Mesothelial cell of epicardium (in vitro differentiated cells): ENCODE measurements around the gene GOLGA8S. TPM values are rescaled to one million over a fixed set of nuclear protein-coding genes. Genes with fewer than 3 reads are reported as not detected.
"Not testable (repeated sequence)": the region's sequence is repeated elsewhere in the genome, so short reads cannot be mapped to it uniquely, and the experiment has no call there.

Experiments used
- DNase-seq, 2 experiments: peaks; one replicate each; pipeline ENCODE4 v3.0.0; 2021; ENCODE audit warnings: low spot score in 2 of 2; ENCODE audit not compliant: unreplicated experiment in 2 of 2
- H3K27ac Mint-ChIP-seq: 2 replicates; pipeline ENCODE4 v1.8.0; 2021; ENCODE audit warnings: mixed read lengths
- H3K27me3 Mint-ChIP-seq: 2 replicates; pipeline ENCODE4 v1.8.0; 2021; ENCODE audit warnings: low read depth, mixed read lengths
- H3K36me3 Mint-ChIP-seq: 2 replicates; pipeline ENCODE4 v1.8.0; 2021; ENCODE audit warnings: mixed read lengths
- H3K4me1 Mint-ChIP-seq: 2 replicates; pipeline ENCODE4 v1.8.0; 2021; ENCODE audit warnings: mixed read lengths
- H3K4me3 Mint-ChIP-seq: 2 replicates; pipeline ENCODE4 v1.8.0; 2021; ENCODE audit warnings: mild to moderate bottlenecking, moderate library complexity, mixed read lengths
- H3K9me3 Mint-ChIP-seq: 2 replicates; pipeline ENCODE4 v1.8.0; 2021; ENCODE audit warnings: mixed read lengths
- total RNA-seq: library from RNA; stranded (reverse); gene quantifications from 3 replicates; pipeline ENCODE4 v1.2.1, GENCODE V29; 2021
- TF ChIP-seq, protein P1 (sequence below): fragments of 200-600 bp; sonication (generic); IDR thresholded peaks from one replicate; pipeline ENCODE4 v1.5.0; 2021; ENCODE audit warnings: antibody characterized with exemption; ENCODE audit not compliant: unreplicated experiment

Gene GOLGA8S
- total RNA-seq, 1 donor from 2014 or later: 0.47 TPM

DNA sequence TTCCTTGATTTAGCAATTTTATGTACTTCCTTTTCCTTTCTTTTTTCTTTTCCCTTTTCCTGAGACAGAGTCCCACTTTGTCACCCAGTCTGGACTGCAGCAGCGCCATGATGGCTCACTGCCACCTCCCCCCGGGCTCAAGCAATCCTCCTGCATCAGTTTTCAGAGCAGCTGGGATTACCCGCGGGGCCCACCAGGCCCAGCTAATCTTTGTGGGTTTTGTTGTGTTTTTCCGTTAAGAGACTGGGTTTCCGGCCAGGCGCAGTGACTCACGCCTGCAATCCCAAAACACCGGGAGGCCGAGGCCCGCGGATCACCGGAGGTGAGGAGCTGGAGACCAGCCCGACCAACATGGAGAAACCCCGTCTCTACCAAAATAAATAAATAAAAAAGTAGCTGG, 17.7 kb downstream of the GOLGA8S start:
- no peak overlapping the region for H3K27ac Mint-ChIP-seq
- H3K36me3 Mint-ChIP-seq: no peaks in the 10 kb centered on the region
- no peaks in the 10 kb centered on the region for H3K4me1 Mint-ChIP-seq
- peak overlapping the region; percentile 17 for H3K4me3 Mint-ChIP-seq
- no peaks in the 10 kb centered on the region for H3K27me3 Mint-ChIP-seq
- peaks cover 21% of the 10 kb centered on the region for H3K9me3 Mint-ChIP-seq
- TF ChIP-seq, protein P1, sequence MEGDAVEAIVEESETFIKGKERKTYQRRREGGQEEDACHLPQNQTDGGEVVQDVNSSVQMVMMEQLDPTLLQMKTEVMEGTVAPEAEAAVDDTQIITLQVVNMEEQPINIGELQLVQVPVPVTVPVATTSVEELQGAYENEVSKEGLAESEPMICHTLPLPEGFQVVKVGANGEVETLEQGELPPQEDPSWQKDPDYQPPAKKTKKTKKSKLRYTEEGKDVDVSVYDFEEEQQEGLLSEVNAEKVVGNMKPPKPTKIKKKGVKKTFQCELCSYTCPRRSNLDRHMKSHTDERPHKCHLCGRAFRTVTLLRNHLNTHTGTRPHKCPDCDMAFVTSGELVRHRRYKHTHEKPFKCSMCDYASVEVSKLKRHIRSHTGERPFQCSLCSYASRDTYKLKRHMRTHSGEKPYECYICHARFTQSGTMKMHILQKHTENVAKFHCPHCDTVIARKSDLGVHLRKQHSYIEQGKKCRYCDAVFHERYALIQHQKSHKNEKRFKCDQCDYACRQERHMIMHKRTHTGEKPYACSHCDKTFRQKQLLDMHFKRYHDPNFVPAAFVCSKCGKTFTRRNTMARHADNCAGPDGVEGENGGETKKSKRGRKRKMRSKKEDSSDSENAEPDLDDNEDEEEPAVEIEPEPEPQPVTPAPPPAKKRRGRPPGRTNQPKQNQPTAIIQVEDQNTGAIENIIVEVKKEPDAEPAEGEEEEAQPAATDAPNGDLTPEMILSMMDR: no peak
- DNase-seq: no peak

DNA sequence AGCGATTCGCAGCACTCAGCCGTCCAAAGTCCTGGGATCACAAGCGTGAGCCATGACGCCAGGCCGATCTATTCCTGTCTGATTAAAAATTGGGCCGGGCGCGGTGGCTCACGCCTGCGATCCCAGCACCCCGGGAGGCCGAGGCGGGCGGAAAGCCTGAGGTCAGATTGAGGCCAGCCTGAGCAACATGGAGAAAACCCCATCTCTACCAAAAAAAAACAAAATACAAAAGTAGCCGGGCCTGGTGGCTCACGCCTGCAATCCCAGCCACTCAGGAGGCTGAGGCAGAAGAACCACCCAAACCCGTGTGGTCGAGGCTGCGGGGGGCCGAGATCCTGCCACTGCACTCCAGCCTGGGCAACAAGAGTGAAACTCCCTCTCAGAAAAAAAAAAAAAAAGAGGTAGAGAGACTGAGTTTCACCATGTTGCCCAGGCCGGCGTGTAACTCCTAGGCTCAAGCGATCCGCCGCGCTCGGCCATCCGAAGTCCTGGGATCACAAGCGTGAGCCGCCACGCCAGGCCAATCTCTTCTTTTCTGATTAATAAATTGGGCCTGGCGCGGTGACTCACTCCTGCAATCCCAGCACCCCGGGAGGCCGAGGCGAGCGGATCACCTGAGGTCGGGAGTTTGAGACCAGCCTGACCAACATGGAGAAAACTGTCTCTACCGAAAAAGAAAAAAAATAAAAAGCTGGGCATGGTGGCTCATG, 18.5 kb downstream of the GOLGA8S start:
- not testable (repeated sequence) for H3K4me3 Mint-ChIP-seq, DNase-seq, H3K27ac Mint-ChIP-seq, H3K27me3 Mint-ChIP-seq, H3K36me3 Mint-ChIP-seq, H3K4me1 Mint-ChIP-seq
- H3K9me3 Mint-ChIP-seq: peaks cover 21% of the 10 kb centered on the region

DNA sequence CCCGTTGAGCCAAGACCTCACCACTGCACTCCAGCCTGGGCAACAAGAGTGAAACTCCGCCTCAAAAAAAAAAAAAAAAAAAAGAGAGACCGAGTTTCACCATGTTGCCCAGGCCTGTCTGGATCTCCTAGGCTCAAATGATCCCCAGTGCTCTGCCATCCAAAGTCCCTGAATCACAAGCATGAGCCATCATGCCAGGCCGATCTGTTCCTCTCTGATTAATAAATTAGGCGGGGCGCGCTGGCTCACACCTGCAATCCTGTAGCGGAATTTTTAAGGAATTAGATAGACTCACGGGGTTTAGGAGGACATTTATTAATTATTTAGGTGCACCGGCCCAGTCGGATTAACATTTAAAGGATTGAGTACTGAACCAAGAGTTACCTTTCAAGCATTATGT, 19.7 kb downstream of the GOLGA8S start:
- peaks cover 21% of the 10 kb centered on the region for H3K9me3 Mint-ChIP-seq
- not testable (repeated sequence) for H3K27me3 Mint-ChIP-seq, H3K36me3 Mint-ChIP-seq, H3K4me3 Mint-ChIP-seq, H3K4me1 Mint-ChIP-seq, DNase-seq, H3K27ac Mint-ChIP-seq

DNA sequence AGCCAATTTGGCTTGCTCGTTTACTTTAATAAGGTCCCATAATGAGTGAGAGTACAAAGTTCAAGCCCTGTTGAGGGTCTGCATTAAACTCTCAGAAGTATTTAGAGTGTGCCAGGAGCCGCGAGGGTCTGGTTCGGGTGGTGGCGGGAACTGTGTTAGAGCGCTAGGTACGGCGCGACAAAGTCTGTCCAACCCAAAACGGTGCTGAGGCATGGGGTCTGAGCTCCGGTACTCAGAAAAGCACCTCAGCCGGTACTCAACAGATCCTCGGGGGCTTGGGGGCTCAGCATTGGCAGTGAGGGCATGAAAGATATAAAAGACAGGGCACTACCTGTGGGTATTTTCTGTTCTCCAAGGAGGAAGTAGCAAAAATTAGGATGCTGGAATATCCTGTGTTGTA, 24.4 kb downstream of the GOLGA8S start:
- H3K27me3 Mint-ChIP-seq, H3K4me1 Mint-ChIP-seq, H3K27ac Mint-ChIP-seq, DNase-seq, H3K36me3 Mint-ChIP-seq, H3K4me3 Mint-ChIP-seq: not testable (repeated sequence)
- peaks cover 14% of the 10 kb centered on the region for H3K9me3 Mint-ChIP-seq

DNA sequence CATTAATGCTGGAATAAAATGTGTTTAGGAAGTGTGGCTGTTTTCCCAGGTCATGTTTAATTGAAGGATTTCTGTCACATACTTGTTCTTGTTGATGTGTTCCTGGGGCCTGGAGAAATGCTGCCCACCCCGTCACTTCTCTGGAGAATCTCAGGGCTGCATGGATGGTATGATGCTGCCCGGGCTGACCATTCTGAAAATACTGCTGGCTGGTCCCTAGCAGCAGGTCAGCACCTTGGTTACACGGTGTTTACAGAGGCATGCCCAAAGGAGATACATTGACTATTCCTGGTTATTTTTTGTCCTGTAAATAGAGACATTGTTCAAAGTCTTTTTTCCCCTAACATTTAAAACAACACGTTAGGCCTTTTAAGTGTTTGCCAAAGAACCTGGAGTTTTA, 26.2 kb downstream of the GOLGA8S start:
- not testable (repeated sequence) for H3K9me3 Mint-ChIP-seq, H3K27ac Mint-ChIP-seq

DNA sequence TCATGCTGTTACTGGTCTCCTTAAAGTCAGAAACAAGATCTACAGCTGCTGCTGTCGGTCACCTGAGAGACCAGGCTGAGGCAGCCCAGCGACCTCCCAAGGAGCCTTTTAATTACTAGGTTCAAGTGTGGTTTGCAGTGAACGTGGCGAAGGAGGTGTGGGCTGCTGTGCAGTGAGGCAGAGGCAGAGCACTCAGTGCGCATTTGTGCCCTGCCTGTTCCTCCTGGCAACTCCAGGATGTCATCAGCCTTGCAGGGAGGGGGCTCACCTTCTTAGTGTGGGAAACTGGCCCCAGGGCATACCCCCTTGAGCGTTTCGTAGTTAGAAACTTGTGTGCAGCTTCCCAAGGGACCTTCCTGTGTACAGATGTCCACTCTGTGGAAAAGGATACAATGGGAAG, 26.6 kb downstream of the GOLGA8S start:
- H3K4me3 Mint-ChIP-seq, H3K27ac Mint-ChIP-seq, H3K9me3 Mint-ChIP-seq, H3K27me3 Mint-ChIP-seq, H3K36me3 Mint-ChIP-seq, DNase-seq, H3K4me1 Mint-ChIP-seq: not testable (repeated sequence)

More for the DNA sequence above, 26.2 kb downstream of the GOLGA8S start:
- not testable (repeated sequence) for H3K4me1 Mint-ChIP-seq, H3K36me3 Mint-ChIP-seq, H3K27me3 Mint-ChIP-seq, H3K4me3 Mint-ChIP-seq, DNase-seq

DNA sequence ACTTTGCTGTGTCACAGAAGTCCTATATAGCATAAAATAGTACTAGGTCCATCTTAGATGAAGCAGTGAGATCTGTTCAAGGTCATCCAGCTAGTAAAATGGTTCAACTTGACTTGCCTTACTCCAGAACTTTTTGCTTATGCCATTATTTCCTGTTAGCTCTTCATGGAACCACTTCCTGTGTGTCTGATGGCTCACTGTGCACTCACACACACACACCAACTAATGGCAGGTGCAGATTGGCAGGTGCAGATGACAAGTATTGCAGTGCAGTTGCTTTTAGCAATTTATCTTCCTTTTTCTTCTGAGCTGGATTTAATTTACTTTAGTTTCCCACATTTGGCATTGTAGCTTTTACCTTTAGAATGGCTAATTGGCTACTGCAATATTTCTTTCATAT, 29.8 kb downstream of the GOLGA8S start:
- no peak for DNase-seq
- Mint-ChIP-seq H3K36me3 (no peaks in the 10 kb centered on the region), H3K9me3 (no peaks in the 10 kb centered on the region), H3K4me3 (no peak overlapping the region), H3K27ac (no peak overlapping the region), H3K4me1 (no peaks in the 10 kb centered on the region), H3K27me3 (peaks cover 1% of the 10 kb centered on the region)
- TF ChIP-seq, protein P1: no peak

DNA sequence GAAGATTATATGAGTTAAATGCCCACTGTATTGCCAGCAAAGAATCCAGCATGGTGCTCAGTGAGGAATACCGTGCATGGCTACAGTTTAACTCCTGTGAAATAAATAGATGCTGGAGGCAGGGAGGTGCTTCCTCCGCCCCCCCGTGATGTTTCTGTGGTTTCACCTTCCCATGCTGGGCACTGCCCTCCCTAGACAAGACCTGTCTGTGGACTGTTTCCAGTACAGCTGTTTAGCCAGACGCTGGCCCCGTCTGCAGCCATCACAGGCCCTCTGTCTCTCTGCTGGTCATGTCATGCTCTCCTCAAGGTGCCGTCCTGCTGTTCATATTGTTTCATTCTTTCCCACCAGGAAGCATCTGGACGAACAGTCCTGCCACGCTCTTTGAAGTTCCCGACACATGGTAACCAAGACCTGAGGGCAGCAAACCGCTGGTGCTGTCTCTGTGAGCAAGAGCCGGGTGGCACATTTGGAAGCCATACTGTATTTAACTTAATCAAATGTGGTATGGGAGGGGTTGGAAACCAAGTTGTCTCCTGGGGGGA, 31.4 kb downstream of the GOLGA8S start:
- H3K9me3 Mint-ChIP-seq: peaks cover 6% of the 10 kb centered on the region
- H3K4me3 Mint-ChIP-seq: no peak overlapping the region
- no peaks in the 10 kb centered on the region for H3K4me1 Mint-ChIP-seq

More for the DNA sequence above, 31.4 kb downstream of the GOLGA8S start:
- DNase-seq: no peak
- H3K36me3 Mint-ChIP-seq: no peaks in the 10 kb centered on the region
- no peak overlapping the region for H3K27ac Mint-ChIP-seq
- peaks cover 1% of the 10 kb centered on the region for H3K27me3 Mint-ChIP-seq
- TF ChIP-seq, protein P1: no peak
